Liver (tissue), 9 donors: ENCODE measurements around the gene LDLRAD4. TPM values are rescaled to one million over a fixed set of nuclear protein-coding genes. Genes with fewer than 3 reads are reported as not detected.

Source experiments
- DNase-seq: peaks from one replicate; pipeline ENCODE4 v3.0.0-alpha.2; 2017; ENCODE audit warnings: low spot score
- H3K27ac ChIP-seq, 2 donors: one replicate each; pipeline ENCODE4 v1.7.0; 2013; ENCODE audit warnings: inconsistent platforms in 2 of 2, low read length in 2 of 2, control low read depth in 1 of 2, low read depth in 1 of 2, mild to moderate bottlenecking in 1 of 2
- H3K27me3 ChIP-seq, 4 donors: one replicate each; pipeline versions ENCODE4 v1.6.1 to v1.7.0; 2013; ENCODE audit warnings: low read length in 3 of 4, inconsistent platforms in 1 of 4, mild to moderate bottlenecking in 1 of 4, moderate library complexity in 1 of 4; ENCODE audit not compliant: control insufficient read depth in 4 of 4, insufficient read depth in 4 of 4
- H3K36me3 ChIP-seq, 4 donors: one replicate each; pipeline versions ENCODE4 v1.6.1 to v1.7.0; 2013; ENCODE audit warnings: low read length in 3 of 4, mild to moderate bottlenecking in 3 of 4, low read depth in 1 of 4, moderate library complexity in 1 of 4; ENCODE audit not compliant: control insufficient read depth in 4 of 4, insufficient read depth in 3 of 4
- H3K4me1 ChIP-seq, 4 donors: one replicate each; pipeline versions ENCODE4 v1.6.1 to v1.7.0; 2013; ENCODE audit warnings: low read length in 3 of 4, mild to moderate bottlenecking in 3 of 4, moderate library complexity in 1 of 4; ENCODE audit not compliant: control insufficient read depth in 4 of 4, insufficient read depth in 4 of 4
- H3K4me3 ChIP-seq, 3 donors: one replicate each; pipeline versions ENCODE4 v1.6.1 to v1.7.0; 2013; ENCODE audit warnings: low read length in 3 of 3, control low read depth in 1 of 3, low read depth in 1 of 3, mild to moderate bottlenecking in 1 of 3
- H3K9ac ChIP-seq, 2 donors: one replicate each; pipeline ENCODE4 v1.7.0; 2013; ENCODE audit warnings: low read length in 2 of 2, mild to moderate bottlenecking in 2 of 2, moderate library complexity in 2 of 2, control low read depth in 1 of 2, low read depth in 1 of 2
- H3K9me3 ChIP-seq, 4 donors: one replicate each; pipeline versions ENCODE4 v1.6.1 to v1.7.0; 2013; ENCODE audit warnings: low read length in 3 of 4; ENCODE audit not compliant: control insufficient read depth in 4 of 4
- ATF3 ChIP-seq: IDR thresholded peaks from 2 replicates; pipeline ENCODE4 v1.6.1; 2016; ENCODE audit warnings: antibody characterized with exemption
- CTCF ChIP-seq: fragments of 150-350 bp; IDR thresholded peaks from 2 replicates; pipeline ENCODE4 v1.5.1; 2017; ENCODE audit warnings: improper control_type of control experiment, low read depth, low read length; ENCODE audit not compliant: missing input control
- EGR1 ChIP-seq, 2 donors: IDR thresholded peaks; 2 replicates each; pipeline ENCODE4 v1.6.1; 2016 to 2018; ENCODE audit warnings: antibody characterized with exemption in 2 of 2, low read depth in 2 of 2
- FOXA1 ChIP-seq: IDR thresholded peaks from 2 replicates; pipeline ENCODE4 v1.6.1; 2016; ENCODE audit warnings: antibody characterized with exemption
- FOXA2 ChIP-seq: IDR thresholded peaks from 2 replicates; pipeline ENCODE4 v1.6.1; 2016; ENCODE audit warnings: antibody characterized with exemption
- GABPA ChIP-seq, 2 donors: IDR thresholded peaks in 1 of 2; conservative IDR thresholded peaks in 1 of 2; 2 replicates each; pipeline ENCODE4 v1.6.1; 2016; ENCODE audit warnings: antibody characterized with exemption in 2 of 2, mild to moderate bottlenecking in 1 of 2, moderate library complexity in 1 of 2
- HNF4A ChIP-seq, 2 donors: conservative IDR thresholded peaks; 2 replicates each; pipeline ENCODE4 v1.6.1; 2016; ENCODE audit warnings: antibody characterized with exemption in 2 of 2, mild to moderate bottlenecking in 2 of 2
- HNF4G ChIP-seq: IDR thresholded peaks from 2 replicates; pipeline ENCODE4 v1.6.1; 2016; ENCODE audit warnings: antibody characterized with exemption
- JUND ChIP-seq, 2 donors: IDR thresholded peaks; 2 replicates each; pipeline ENCODE4 v1.6.1; 2016; ENCODE audit warnings: antibody characterized with exemption in 2 of 2
- MAX ChIP-seq: IDR thresholded peaks from 2 replicates; pipeline ENCODE4 v1.6.1; 2016; ENCODE audit warnings: antibody characterized with exemption
- RAD21 ChIP-seq, 2 donors: IDR thresholded peaks; 2 replicates each; pipeline ENCODE4 v1.6.1; 2016; ENCODE audit warnings: antibody characterized with exemption in 2 of 2, mild to moderate bottlenecking in 2 of 2
- REST ChIP-seq: IDR thresholded peaks from 2 replicates; pipeline ENCODE4 v1.6.1; 2016; ENCODE audit warnings: antibody characterized with exemption, mild to moderate bottlenecking
- RXRA ChIP-seq, 2 donors: IDR thresholded peaks; 2 replicates each; pipeline ENCODE4 v1.6.1; 2017 to 2018; ENCODE audit warnings: antibody characterized with exemption in 2 of 2, mild to moderate bottlenecking in 1 of 2
- TAF1 ChIP-seq: conservative IDR thresholded peaks from 2 replicates; pipeline ENCODE4 v1.6.1; 2016; ENCODE audit warnings: antibody characterized with exemption, mild to moderate bottlenecking
- YY1 ChIP-seq: IDR thresholded peaks from 2 replicates; pipeline ENCODE4 v1.6.1; 2016; ENCODE audit warnings: antibody characterized with exemption, mild to moderate bottlenecking
- ZBTB33 ChIP-seq: IDR thresholded peaks from 2 replicates; pipeline ENCODE4 v1.6.1; 2016; ENCODE audit warnings: antibody characterized with exemption
- WGBS: extraction: QIAGEN DNeasy Blood & Tissue Kit; methylation state at CpG from one replicate; pipeline ENCODE4 v1.1.7; 2013; 5-methylcytosine and 5-hydroxymethylcytosine counted together
- polyA plus RNA-seq, 2 donors: library from polyadenylated mRNA; stranded (reverse) in 1 of 2; unstranded in 1 of 2; fragments of 200-250 nt in 1 of 2; fragments of >200 nt in 1 of 2; fragmentation: Nextera tagmentation in 1 of 2; extraction: Ambion mirVana in 1 of 2; gene quantifications; one replicate each; pipeline versions ENCODE4 v1.2.1 to v1.2.3, GENCODE V29; 2013 to 2015
- total RNA-seq, 2 donors: library from RNA; depleted of rRNA; stranded (reverse); fragments of >200 nt; gene quantifications; one replicate each; pipeline ENCODE4 v1.2.3, GENCODE V29; 2014
- donor health status: healthy.
- donor health status: healthy.
- donor health status: healthy.
- donor health status: healthy.
- donor health status: healthy.

Gene LDLRAD4
- total and polyA plus RNA-seq, 4 donors, result 4.8 to 41.7 (median 12.7) TPM

- 94% methylated on average over 16 of the region's 16 CpGs for WGBS
- no peak for DNase-seq
- H3K27me3 ChIP-seq, result no peaks in the 10 kb centered on the region
- H3K27ac ChIP-seq, result no peak overlapping the region
- no peak overlapping the region for H3K4me3 ChIP-seq
- H3K36me3 ChIP-seq, result peaks cover 0 to 8% (median 5%) of the 10 kb centered on the region in 4 donors
- H3K9me3 ChIP-seq, result no peaks in the 10 kb centered on the region
- H3K4me1 ChIP-seq, result peaks cover 0 to 12% (median 5%) of the 10 kb centered on the region in 4 donors
- no peak overlapping the region for H3K9ac ChIP-seq
- TF ChIP-seq YY1 (no peak), REST (no peak), TAF1 (no peak), FOXA1 (no peak), ATF3 (no peak), CTCF (no peak), RXRA (IDR thresholded peaks at IDR 0.05) (no peak), HNF4G (no peak), JUND (IDR thresholded peaks at IDR 0.05) (no peak), EGR1 (IDR thresholded peaks at IDR 0.05; ENCODE audit: low read depth in 2 of 2) (no peak), HNF4A (conservative IDR thresholded peaks at IDR 0.05) (no peak), GABPA (IDR thresholded peaks at IDR 0.05 in 1 of 2, conservative IDR thresholded peaks at IDR 0.05 in 1 of 2) (no peak), MAX (no peak), ZBTB33 (no peak), RAD21 (IDR thresholded peaks at IDR 0.05) (no peak), FOXA2 (no peak)
Observed at GRCh38 chr18:13397504-13398163, 179.1 kb downstream of the LDLRAD4 start.
